GM19463 (cell line): ENCODE measurements around the gene DCLRE1B.

Source experiments
- ATAC-seq: cut with Tn5 transposase; IDR thresholded peaks from one replicate; pipeline ENCODE4 v1.9.1; 2021; ENCODE audit warnings: mild to moderate bottlenecking, moderate library complexity; ENCODE audit not compliant: unreplicated experiment

The DCLRE1B gene

DNA sequence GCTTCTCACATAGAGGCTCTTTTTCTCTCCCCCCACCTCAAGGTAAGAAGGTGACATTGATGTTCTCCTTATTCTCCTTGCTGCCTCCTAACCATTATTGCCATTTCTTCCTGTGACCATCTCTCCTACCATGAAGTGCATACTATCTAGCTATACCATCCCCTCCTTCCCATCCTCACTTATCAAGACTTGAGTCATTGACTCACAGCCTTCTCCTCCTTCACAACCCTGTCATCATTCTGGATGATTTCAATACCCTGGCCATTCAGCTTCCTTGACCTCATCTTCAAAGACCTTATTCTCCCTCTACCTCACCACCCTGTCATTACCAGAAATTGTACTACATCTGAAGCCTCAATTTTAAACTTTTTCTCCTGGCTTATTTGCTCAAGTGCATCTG lies 13.1 kb downstream of the DCLRE1B start:
- no peak for ATAC-seq

DNA sequence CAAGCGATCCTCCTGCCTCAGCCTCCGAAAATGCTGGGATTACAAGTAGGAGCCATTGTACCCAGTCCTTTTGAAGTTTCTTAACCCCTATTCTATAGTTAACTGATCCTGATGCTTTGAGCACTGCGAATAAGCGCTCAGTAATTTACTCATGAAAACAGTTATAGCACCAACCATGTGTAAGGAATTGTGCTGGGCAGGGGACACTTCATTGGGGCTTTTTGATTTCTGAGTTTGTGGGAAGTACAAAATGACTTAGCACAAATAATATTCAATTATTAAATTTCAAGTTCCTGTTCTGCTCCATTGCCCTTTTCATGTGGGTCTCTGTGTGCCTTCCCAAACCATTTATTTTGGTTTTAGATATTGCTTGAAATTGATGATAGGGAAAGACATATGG lies 17.8 kb downstream of the DCLRE1B start:
- no peak for ATAC-seq

DNA sequence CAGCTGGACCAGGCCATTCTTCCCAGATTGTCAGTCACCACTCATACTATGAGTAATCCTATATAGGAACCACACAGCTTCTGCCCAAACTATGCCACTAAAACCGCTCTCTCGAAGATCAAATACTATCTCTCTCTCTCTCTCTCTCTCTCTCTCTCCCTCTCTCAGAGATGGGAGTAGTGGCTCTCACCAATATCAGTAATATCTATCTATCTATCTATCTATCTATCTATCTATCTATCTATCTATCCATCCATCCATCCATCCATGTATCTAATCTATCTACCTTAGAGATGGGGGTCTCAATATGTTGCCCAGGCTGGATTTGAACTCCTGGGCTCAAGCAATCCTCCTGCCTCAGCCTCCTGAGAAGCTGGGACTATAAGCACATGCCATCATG lies 19.3 kb downstream of the DCLRE1B start:
- no peak for ATAC-seq

DNA sequence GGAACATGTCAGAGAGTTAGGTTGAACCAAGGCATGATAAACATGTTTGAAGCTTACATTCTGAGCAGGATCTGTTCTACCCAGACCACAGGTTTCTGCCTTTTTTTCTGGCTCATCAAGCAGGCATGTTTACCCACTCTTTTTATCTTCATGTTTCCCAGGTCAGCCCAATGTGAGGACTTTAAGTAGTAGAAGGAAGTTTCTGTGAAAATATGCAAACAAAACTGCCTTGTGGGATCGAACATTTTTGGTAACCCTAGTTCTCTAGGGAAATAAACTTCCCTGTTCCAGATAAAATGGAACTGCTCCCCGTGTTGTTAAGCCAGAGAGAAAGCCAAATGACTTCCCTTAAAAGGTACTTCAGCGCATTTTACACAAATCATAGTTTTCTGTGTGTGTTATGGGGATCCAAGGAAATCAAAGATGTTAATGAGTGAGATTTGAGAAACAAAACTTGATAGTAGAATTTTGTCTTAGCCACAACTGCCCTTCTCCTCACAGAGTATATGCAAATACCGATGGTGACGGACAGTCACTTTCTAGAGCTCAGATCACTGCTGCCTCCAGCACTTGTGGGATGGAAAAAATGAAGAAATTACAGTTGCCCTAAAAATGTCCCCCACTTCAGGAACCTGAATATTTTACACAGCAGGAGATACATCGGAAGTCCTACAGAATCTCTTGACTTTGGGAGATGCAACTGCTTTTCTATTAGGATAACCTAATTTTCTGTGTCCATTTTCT lies 23.2 kb downstream of the DCLRE1B start:
- no peak for ATAC-seq

DNA sequence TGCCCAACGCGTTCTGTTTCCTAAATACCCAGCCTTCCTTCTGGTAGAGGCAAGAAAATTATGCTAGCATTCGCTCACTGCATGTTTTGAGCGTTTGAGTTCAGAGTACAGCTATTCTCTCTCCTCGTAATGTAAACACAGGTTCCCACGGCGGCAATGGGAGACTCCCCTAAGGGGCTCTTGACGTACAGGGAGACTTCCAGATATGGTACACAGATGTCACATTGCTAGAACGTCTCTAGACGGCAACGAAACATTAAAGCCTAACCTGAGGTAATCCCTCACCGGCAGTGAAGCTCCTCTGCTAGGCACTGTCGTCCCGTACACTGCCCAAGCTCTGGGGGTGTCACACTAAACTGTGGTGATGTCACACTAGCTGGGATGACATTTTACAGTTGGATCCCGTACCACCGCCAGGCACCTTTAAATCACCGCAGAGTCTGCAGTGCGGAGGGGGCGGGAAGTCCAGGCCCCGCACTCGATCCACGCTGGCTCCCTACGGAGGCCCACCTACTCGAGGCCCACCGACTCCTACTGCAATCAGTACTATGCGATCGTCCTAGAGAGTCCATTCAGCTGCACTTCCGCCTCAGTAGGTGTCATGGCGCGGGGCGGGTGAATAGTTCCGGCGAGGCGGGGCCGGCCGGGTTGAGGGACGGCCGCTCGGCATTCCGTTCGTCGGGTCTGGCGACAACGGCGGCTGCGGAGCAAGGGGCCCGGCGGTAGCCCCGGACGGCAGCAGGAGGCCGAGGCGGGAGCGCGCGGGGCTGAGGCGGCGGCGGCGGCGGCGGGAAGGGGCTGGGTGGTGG lies 24.0 kb downstream of the DCLRE1B start, which contains the start of gene HIPK1:
TSS of gene HIPK1 (plus strand) at position 384 of the 809 bp plus-strand sequence.
- ATAC-seq, result peak; percentile 56

DNA sequence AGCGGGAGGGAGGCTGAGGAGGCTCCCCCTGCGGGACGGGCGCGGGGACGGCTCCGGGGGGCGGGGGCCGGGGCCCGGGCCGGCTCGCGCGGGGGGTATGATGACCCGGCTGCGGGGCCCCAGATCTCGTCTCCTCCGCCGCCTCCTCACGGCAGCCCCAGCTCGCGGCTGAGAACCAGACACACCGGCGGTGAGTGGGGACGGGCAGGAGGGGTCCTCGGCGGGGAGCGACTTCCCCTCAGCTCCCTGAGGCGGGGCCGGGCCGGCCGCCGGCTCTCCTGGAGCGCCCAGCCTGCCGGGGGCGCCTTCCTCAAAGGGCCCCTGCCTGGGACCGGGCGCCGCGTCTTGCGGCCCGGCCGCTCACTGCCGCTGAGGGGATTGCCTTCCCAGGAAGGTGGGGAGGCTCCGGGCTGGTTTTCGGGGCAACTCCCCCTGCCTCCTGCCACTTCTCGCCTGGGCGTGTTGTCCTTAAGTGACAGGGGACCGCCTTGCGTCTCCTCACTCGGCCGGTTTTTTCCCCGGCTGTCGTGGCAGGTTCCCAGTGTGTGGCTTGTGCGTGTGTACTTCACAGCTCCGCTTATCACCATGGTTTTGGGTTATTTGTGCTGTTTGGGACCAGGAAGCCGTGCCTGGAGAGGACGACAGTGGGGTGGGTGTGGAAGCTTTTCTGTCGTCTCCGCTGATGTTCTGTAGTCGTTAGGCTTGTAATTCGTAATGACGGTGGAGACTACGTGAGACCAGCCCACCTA lies 24.8 kb downstream of the DCLRE1B start:
- ATAC-seq, result peak; percentile 31

DNA sequence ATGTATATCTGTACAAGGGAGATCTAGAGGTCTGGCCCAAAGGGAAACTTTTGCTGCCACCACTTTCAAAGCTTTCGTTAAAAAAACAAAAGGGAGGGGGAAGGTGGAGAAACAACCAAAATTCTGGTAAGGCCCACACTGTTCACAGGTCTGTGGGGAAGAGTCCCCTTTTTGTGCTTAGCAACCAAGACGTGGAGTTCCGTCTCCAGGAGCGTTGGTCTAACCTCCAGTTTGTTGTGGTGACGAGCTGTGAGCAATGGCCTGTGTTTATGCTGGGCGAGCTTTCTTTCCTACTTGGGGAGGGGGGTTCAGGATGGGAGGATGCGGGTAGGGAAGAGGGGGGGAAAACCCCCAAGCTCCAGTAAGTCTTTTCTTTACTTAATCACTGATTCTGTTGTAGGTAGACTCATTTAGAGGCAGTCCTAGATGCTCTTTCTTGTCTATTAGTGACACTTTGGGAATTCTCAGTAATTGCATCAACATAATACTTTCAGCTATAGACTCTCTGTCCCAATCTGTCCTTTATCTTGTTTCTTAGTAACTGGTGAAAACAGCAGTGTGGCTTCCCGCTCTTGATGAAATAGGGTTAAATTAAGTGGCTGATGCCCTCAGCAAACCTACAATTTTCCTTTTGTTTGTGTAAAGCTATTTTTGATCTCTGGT lies 25.5 kb downstream of the DCLRE1B start:
- ATAC-seq, result peak; percentile 22

DNA sequence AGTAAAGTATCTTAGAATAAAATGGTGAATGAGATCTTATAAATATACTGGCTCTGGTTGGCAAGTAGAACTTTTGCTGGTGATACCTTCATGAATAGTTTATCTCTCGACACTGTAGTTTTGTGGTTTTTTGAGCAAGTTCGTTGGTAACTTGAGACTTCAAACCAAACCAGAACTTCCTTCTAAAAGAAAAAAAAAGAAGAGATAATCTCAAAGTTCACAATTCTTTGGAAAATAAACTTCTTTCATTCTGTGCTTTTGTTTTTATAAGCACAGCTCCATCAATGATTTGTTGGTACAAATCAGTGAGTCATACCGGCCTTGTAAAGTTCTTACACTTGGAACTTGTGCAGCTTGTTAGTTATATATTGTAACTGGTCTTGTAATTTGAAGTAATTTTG lies 26.3 kb downstream of the DCLRE1B start:
- ATAC-seq, result no peak

DNA sequence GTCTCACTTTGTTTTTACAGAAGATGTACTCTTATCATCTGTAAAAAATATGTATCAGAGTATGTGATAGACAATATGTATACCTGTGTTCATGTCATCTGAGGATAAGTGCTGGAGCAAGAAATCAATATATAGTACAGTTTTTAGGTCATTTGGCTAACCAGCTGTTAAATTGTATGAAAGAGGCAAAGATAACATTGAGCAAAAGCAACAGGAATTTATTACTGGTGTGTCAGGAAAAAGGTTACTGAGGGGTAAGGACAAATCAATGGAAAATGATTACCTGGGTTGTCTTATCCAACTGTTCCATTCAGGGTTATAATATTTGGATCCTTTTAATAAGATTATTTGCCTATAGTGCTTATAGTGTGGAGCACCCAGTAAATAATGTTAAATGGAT lies 28.9 kb downstream of the DCLRE1B start:
- ATAC-seq, result no peak

DNA sequence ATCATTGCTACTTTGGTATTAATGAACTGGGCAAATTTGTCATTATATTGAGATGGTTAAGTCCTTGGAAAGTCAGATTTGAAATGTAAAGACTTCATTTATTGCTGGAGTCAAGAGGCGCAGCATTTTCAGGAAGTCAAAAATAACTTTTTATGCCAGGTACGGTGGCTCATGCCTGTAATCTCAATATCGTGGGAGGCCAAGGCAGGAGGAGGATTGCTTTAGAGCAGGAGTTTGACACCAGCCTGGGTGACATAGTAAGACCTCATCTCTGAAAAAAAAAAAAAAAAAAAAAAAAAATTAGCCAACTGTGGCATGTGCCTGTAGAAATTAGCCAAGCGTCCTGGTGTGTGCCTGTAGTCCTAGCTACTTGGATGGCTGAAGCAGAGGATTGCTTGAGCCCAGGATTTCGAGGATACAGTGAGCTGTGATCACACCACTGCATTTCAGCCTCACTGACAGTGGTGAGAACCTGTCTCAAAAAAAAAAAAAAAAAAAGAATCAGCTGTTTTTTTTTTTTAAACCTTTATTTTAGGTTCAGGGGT lies 29.5 kb downstream of the DCLRE1B start:
- no peak for ATAC-seq

DNA sequence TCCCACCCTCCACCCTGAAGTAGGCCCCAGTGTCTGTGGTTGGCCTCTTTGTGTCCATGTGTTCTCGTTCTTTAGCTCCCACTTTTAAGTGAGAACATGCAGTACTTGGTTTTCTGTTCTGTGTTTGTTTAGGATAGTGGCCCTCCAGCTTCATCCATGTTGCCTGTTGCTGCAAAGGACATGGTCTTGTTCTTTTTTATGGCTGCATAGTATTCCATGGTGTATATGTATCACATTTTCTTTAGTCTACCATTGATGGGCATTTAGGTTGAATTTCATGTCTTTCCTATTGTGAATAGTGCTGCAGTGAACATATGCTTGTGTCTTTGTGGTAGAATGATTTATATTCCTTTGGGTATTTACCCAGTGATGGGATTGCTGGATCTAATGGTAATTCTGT lies 30.1 kb downstream of the DCLRE1B start:
- ATAC-seq, result no peak

DNA sequence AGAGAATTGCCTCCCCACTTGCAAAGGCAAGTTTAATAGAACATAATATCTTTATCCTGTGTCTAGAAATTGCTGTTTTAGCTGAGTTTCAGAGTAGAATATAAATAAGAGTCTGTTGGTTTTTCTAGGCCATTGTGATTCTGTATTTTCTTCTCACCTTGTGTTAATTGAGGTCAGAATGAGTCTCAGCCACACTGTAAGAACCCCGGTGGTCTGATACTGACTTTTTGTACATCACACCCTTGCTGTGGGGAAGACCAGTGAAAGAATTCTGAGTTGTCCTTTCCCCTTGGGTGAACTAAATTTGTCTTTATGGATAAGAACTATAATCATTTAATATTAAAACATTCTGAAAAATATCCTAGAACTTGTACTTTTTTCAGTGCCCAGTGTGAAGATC lies 30.8 kb downstream of the DCLRE1B start:
- no peak for ATAC-seq

DNA sequence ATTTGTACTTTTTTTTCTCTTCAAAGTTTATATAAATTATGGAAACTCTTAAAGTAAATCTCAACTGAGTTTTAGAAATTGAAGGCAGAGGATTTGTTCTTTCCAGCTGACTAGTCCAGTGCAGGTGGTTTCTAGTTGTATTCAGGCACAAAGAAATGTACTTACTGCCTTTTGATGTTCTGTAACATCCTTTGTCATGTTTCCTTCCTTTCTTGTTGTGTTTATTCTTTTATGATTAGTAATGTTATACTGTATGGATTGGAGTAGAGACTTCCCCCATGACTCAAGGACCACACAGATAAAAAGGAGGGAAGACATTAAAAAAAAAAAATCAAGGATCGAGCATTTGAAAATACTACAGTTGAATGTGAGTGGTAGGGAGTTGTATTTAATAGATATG lies 32.0 kb downstream of the DCLRE1B start:
- no peak for ATAC-seq

DNA sequence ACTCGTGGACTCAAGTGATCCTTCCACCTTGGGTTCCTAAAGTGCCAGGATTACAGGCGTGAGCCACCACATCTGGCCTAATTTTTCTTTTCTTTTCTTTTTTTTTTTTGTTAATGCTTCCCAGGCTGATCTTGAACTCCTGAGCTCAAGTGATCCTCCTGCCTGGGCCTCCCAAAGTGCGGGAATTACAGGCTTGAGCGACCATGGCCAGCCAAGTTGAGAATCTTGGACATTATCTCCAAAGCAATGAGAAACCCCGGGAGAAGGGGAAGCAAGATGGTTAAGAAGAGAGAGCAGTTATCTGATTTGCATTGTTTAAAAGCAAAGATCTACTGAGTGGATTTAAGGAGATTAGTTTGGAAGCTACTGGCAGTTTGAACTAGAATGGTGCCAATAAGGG lies 33.1 kb downstream of the DCLRE1B start:
- ATAC-seq, result no peak

DNA sequence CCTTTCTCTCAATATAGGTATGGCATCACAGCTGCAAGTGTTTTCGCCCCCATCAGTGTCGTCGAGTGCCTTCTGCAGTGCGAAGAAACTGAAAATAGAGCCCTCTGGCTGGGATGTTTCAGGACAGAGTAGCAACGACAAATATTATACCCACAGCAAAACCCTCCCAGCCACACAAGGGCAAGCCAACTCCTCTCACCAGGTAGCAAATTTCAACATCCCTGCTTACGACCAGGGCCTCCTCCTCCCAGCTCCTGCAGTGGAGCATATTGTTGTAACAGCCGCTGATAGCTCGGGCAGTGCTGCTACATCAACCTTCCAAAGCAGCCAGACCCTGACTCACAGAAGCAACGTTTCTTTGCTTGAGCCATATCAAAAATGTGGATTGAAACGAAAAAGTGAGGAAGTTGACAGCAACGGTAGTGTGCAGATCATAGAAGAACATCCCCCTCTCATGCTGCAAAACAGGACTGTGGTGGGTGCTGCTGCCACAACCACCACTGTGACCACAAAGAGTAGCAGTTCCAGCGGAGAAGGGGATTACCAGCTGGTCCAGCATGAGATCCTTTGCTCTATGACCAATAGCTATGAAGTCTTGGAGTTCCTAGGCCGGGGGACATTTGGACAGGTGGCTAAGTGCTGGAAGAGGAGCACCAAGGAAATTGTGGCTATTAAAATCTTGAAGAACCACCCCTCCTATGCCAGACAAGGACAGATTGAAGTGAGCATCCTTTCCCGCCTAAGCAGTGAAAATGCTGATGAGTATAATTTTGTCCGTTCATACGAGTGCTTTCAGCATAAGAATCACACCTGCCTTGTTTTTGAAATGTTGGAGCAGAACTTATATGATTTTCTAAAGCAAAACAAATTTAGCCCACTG lies 35.5 kb downstream of the DCLRE1B start:
- ATAC-seq, result peak; percentile 78

DNA sequence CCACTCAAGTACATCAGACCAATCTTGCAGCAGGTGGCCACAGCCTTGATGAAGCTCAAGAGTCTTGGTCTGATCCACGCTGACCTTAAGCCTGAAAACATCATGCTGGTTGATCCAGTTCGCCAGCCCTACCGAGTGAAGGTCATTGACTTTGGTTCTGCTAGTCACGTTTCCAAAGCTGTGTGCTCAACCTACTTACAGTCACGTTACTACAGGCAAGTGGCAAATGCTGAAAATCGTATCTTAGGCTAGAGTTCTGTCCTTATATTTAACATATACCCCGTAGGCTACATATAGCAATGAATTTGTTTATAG lies 36.1 kb downstream of the DCLRE1B start:
- no peak for ATAC-seq

DNA sequence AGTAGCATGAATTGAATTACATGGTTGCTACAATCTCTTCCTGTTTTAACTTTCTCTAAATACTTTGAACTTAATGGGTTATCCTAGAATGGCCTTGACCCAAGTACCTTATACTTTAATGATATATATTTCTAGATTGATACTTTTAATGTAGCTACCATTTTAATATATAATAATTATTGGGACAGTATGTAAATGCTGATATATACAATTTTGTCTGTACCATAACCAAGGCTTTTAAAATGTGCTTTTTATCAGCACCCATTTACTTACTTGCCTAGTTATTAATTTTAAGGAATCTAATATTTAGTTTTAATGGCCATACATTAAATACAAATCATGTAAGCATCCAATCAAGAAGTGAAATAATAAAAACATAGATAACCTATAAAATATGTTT lies 37.4 kb downstream of the DCLRE1B start:
- no peak for ATAC-seq

DNA sequence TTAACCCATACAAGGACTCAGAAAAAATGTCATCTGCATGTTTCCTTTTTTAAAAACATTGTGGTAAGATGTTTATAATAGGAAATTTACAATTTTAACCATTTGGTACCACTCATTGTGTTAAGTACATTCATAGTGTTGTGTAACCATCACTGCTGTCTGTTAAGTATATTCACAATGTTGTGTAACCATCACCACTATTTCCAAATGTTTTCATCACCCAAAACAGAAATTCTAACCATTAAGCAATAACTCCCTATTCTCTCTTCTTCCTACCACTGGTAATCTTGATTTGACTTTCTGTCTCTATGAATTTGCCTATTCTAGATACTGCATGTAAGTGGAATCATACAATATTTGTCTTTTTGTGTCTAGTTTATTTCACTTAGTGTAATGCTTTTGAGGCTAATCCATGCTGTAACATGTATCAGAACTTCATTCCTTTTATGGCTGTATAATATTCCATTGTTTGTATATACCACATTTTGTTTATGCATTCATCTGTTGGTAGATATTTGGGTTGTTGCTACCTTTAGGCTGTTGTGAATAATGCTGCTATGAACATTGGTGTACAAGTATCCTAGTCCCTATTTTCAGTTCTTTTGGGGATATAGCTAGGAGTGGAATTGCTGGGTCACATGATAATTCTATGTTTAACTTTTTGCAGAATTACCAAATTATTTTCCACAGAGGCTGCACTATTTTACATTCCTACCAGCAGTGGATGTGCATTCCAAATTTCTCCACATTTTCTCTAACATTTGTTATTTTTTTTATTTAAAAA lies 38.1 kb downstream of the DCLRE1B start:
- ATAC-seq, result no peak

DNA sequence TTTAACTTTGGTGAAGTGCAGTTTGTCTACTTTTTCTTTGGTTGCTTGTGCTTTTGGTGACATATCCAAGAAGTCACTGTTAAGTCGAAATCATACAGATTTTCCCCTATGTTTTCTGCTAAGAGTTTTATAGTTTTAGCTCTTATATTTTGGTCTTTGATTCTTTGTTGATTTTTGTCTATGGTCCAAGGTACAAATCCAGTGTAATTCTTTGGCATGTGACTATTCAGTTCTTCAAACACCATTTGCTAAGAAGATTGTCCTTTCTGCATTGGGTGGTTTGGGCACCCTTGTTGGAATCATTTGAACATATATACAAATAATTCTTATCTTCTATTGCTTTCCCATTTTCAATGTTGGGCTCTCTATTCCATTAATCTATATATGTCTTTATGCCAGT lies 40.2 kb downstream of the DCLRE1B start:
- no peak for ATAC-seq
